ENCODE data around the gene DGKI. TPM values are rescaled to one million over a fixed set of nuclear protein-coding genes. Genes with fewer than 3 reads are reported as not detected.

The DGKI gene
- total and polyA plus RNA-seq, 2 donors (not counting 1 experiment from before 2014, with no cell fraction given) = not detected

DNA sequence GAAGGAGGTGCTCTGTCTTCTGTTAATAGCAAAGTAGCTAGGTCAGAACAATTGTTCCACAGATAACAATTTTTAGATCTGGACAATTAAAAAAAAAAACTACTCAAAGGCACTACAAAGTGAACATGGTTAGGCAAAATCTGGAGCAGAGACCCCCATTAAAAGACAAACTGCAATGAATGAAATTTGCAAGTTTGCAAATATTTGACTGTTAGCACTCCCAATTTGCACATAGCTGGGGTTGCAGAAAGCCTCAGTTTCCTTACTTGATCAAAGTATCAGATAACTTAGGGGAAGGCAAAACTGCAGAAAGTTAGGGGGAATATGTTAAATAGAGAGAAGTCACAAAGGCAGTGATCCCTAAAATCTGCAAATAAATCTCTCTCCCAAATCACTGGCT is 68.3 kb downstream of the DGKI start:
- Histone ChIP-seq H3K79me2 (ENCODE audit: control insufficient read depth, insufficient read depth, low read length) (no peaks in the 10 kb centered on the region), H3K4me3 (ENCODE audit: control extremely low read depth in 1 of 5, extremely low read depth in 1 of 5, insufficient read depth in 1 of 5, low read depth in 2 of 5, low read length in 4 of 5) (no peak overlapping the region), H4K20me1 (ENCODE audit: control insufficient read depth, insufficient read depth, low read length, poor library complexity, severe bottlenecking) (no peaks in the 10 kb centered on the region), H3K27ac (ENCODE audit: low read length in 2 of 2) (no peak overlapping the region), H3K4me2 (replicated peaks; ENCODE audit: low read depth, low read length, poor library complexity, severe bottlenecking) (no peak overlapping the region), H3K9ac (ENCODE audit: low read length) (no peak overlapping the region), H2AFZ (ENCODE audit: insufficient read depth, low read depth, low read length, poor library complexity, severe bottlenecking) (no peak overlapping the region), H3K4me1 (ENCODE audit: control insufficient read depth in 2 of 2, insufficient read depth in 2 of 2, low read length in 2 of 2) (no peaks in the 10 kb centered on the region), H3K27me3 (replicated peaks in 1 of 4; ENCODE audit: control extremely low read depth in 1 of 4, control insufficient read depth in 3 of 4, insufficient read depth in 4 of 4, low read length in 3 of 4) (peaks cover 0 to 4% (median 0%) of the 10 kb centered on the region in 4 experiments), H3K9me3 (ENCODE audit: control extremely low read depth in 1 of 3, control insufficient read depth in 2 of 3, insufficient read depth in 1 of 3, low read length in 2 of 3) (peaks cover 0 to 6% (median 0%) of the 10 kb centered on the region in 3 donors), H3K36me3 (replicated peaks in 1 of 2; ENCODE audit: control extremely low read depth in 1 of 2, control insufficient read depth in 1 of 2, extremely low read depth in 1 of 2, insufficient read depth in 2 of 2, low read length in 1 of 2) (no peaks in the 10 kb centered on the region)
- H3K27me3 Mint-ChIP-seq = peaks cover 21% of the 10 kb centered on the region
- DNase-seq (no peak), ATAC-seq (ENCODE audit: low read depth) (no peak)
- TF ChIP-seq EZH2 (IDR thresholded peaks at IDR 0.05; ENCODE audit: borderline replicate concordance, insufficient read depth, low read depth, low read length, poor library complexity, severe bottlenecking) = no peak
- TF ChIP-seq, protein P1, sequence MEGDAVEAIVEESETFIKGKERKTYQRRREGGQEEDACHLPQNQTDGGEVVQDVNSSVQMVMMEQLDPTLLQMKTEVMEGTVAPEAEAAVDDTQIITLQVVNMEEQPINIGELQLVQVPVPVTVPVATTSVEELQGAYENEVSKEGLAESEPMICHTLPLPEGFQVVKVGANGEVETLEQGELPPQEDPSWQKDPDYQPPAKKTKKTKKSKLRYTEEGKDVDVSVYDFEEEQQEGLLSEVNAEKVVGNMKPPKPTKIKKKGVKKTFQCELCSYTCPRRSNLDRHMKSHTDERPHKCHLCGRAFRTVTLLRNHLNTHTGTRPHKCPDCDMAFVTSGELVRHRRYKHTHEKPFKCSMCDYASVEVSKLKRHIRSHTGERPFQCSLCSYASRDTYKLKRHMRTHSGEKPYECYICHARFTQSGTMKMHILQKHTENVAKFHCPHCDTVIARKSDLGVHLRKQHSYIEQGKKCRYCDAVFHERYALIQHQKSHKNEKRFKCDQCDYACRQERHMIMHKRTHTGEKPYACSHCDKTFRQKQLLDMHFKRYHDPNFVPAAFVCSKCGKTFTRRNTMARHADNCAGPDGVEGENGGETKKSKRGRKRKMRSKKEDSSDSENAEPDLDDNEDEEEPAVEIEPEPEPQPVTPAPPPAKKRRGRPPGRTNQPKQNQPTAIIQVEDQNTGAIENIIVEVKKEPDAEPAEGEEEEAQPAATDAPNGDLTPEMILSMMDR (IDR thresholded peaks at IDR 0.05) = no peak
- intact Hi-C loops (cut with micrococcal nuclease) = no loop called here
- H3K4me1 Mint-ChIP-seq = no peaks in the 10 kb centered on the region
- H3K9me3 Mint-ChIP-seq (ENCODE audit: insufficient read depth) = no peaks in the 10 kb centered on the region
- ChIA-PET POLR2A (no interaction called here), CTCF (no interaction called here)
- H3K4me3 Mint-ChIP-seq = no peak overlapping the region
- H3K27ac Mint-ChIP-seq = no peak overlapping the region

DNA sequence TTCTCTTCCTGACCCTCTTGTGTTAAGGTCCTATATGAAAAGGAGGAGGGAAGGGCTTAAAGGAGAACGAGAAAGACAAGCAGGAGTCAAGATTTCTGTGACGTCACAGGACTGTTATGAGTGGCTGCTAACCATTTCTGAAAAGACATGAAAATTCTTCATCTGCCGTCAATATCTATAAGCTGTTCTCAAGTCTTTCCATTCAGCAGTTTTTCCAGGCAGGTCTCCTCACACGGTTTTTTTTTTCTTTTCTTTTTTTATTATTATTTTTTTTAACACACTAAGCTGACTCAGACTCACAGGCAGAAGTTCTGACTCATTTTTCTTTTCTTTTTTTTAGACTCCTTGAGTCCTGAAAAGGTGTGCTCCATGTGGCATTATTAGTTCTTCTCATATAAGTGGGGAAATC is 72.0 kb downstream of the DGKI start:
- H2AFZ ChIP-seq (ENCODE audit: insufficient read depth, low read depth, low read length, poor library complexity, severe bottlenecking) = no peak overlapping the region
- H3K4me1 ChIP-seq (ENCODE audit: control insufficient read depth in 2 of 2, insufficient read depth in 2 of 2, low read length in 2 of 2) = no peaks in the 10 kb centered on the region
- no peaks in the 10 kb centered on the region for H3K9me3 ChIP-seq (ENCODE audit: control extremely low read depth in 1 of 3, control insufficient read depth in 2 of 3, insufficient read depth in 1 of 3, low read length in 2 of 3)
- TF ChIP-seq, protein P1 (IDR thresholded peaks at IDR 0.05) = no peak
- no peak for TF ChIP-seq EZH2 (IDR thresholded peaks at IDR 0.05; ENCODE audit: borderline replicate concordance, insufficient read depth, low read depth, low read length, poor library complexity, severe bottlenecking)
- Mint-ChIP-seq H3K4me3 (no peak overlapping the region), H3K4me1 (no peaks in the 10 kb centered on the region), H3K27me3 (peaks cover 6% of the 10 kb centered on the region), H3K9me3 (ENCODE audit: insufficient read depth) (no peaks in the 10 kb centered on the region), H3K27ac (no peak overlapping the region)
- 91% methylated on average over 3 of the region's 4 CpGs for WGBS (ENCODE audit: insufficient coverage)
- no peak overlapping the region for H3K9ac ChIP-seq (ENCODE audit: low read length)
- intact Hi-C loops (cut with micrococcal nuclease) = no loop called here
- H3K27ac ChIP-seq (ENCODE audit: low read length in 2 of 2) = no peak overlapping the region
- H3K4me2 ChIP-seq (replicated peaks; ENCODE audit: low read depth, low read length, poor library complexity, severe bottlenecking) = no peak overlapping the region
- no peaks in the 10 kb centered on the region for H3K36me3 ChIP-seq (replicated peaks in 1 of 2; ENCODE audit: control extremely low read depth in 1 of 2, control insufficient read depth in 1 of 2, extremely low read depth in 1 of 2, insufficient read depth in 2 of 2, low read length in 1 of 2)
- H3K4me3 ChIP-seq (ENCODE audit: control extremely low read depth in 1 of 5, extremely low read depth in 1 of 5, insufficient read depth in 1 of 5, low read depth in 2 of 5, low read length in 4 of 5) = no peak overlapping the region
- POLR2A ChIA-PET = no interaction called here
- ATAC-seq (ENCODE audit: low read depth) (no peak), DNase-seq (no peak)
- no peaks in the 10 kb centered on the region for H3K79me2 ChIP-seq (ENCODE audit: control insufficient read depth, insufficient read depth, low read length)
- no peaks in the 10 kb centered on the region for H3K27me3 ChIP-seq (replicated peaks in 1 of 4; ENCODE audit: control extremely low read depth in 1 of 4, control insufficient read depth in 3 of 4, insufficient read depth in 4 of 4, low read length in 3 of 4)
- no peaks in the 10 kb centered on the region for H4K20me1 ChIP-seq (ENCODE audit: control insufficient read depth, insufficient read depth, low read length, poor library complexity, severe bottlenecking)
- CTCF ChIA-PET = no interaction called here

Data from B cell (primary cell).